HG02798 (cell line): ENCODE results near the gene KRT31.
"Not testable (repeated sequence)": the region's sequence is repeated elsewhere in the genome, so short reads cannot be mapped to it uniquely, and the experiment has no call there.

Experiments
- ATAC-seq: cut with Tn5 transposase; IDR thresholded peaks from one replicate; pipeline ENCODE4 v1.9.1; 2021; ENCODE audit warnings: mild to moderate bottlenecking; ENCODE audit not compliant: unreplicated experiment, poor library complexity

KRT31 gene

GRCh38 chr17:41418116-41418860 lies 20.9 kb upstream of the KRT31 start:
- ATAC-seq = no peak

GRCh38 chr17:41417576-41418015 lies 20.2 kb upstream of the KRT31 start:
- no peak for ATAC-seq

DNA sequence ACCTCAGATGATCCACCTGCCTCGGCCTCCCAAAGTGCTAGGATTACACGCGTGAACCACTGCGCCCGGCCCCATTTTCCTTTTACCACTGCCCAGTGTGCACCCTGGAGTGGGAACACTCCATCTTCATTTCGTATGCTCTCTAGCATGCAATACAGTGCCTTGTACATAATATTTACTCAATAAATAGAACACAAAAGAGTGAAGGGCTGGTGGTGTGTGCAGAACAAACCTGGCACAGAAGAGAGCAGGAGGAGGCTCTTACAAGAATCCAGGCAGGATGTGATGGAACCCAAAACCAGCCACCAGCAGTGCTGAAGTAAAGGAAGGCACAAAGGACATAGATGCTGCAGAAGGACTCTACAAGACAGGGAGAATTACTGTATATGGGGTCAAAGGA lies 19.7 kb upstream of the KRT31 start:
- ATAC-seq = no peak

DNA sequence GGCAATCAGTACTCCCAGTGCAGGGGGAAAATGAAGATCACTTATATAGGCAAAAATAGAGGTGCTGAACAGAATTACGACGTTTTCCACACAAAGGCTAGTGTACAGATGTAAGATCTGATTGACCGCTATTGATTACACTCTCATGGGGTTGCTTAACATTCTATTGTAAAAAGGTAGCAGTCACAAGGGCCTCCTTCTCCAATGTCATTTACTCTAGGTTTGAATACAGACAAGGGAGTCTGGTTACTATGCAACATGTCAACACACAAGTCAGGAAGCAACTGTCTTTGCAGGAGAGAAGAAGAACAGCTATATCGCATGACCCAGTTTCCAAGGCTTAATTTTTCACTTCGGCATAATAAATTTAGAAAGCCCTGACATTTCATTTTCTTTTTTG lies 19.1 kb upstream of the KRT31 start:
- ATAC-seq = no peak

- no peak for ATAC-seq
Measured at GRCh38 chr17:41415833-41416335, 18.5 kb upstream of the KRT31 start.

- ATAC-seq = no peak
Measured at GRCh38 chr17:41415411-41415810, 18.0 kb upstream of the KRT31 start.

DNA sequence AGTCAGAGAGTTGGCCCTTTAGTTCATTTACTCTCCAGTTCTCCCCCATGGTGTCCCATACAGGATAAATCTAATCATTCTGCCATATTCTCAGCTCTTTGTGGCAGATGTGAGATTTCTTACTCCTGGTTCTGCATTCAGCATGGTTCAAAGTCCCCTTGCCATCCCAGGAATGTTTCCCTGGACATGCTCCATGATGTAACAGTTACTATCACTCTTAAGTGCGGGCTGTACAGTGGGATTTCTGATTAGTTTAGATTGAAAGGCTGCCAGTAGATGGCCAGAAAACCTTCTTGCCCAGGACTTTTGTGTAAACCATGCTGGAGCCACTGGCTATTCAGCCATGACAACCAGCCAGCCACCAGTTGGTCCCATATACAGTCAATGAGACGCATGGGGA lies 16.6 kb upstream of the KRT31 start:
- ATAC-seq = no peak

GRCh38 chr17:41413353-41413957 lies 16.0 kb upstream of the KRT31 start:
- ATAC-seq = no peak

GRCh38 chr17:41411072-41411840 lies 13.8 kb upstream of the KRT31 start:
- no peak for ATAC-seq

- ATAC-seq = no peak
Measured at GRCh38 chr17:41407226-41407625, 9.8 kb upstream of the KRT31 start.

- ATAC-seq = no peak
Measured at GRCh38 chr17:41406205-41406604, 8.8 kb upstream of the KRT31 start.

- no peak for ATAC-seq
Measured at GRCh38 chr17:41404024-41404671, 6.7 kb upstream of the KRT31 start.

- no peak for ATAC-seq
Measured at GRCh38 chr17:41403404-41404023, 6.1 kb upstream of the KRT31 start.

- no peak for ATAC-seq
Measured at GRCh38 chr17:41402161-41402560, 4.8 kb upstream of the KRT31 start.

- no peak for ATAC-seq
Measured at GRCh38 chr17:41396340-41396739, 1.1 kb downstream of the KRT31 start.

DNA sequence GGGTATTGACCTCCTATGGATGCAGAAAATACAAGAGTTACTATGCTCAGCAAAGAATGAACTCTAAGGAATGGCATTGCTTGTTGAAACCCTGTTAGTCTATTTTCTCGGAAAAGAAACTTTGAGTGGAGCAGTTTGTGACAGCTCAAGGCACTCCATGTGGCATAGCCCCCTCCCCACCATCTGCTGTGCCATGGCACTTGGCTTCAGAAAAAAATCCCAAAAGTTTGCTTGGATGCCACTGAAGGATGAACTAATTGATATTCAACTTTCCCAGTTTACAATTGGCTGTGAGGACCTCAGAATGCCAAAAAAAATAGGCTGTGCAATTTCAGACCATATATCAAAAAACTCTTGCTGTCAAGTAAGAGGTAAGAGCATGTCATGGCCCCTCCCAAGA lies 1.8 kb downstream of the KRT31 start:
- no peak for ATAC-seq

- ATAC-seq = not testable (repeated sequence)
Measured at GRCh38 chr17:41395044-41395443, 2.4 kb downstream of the KRT31 start.

GRCh38 chr17:41394254-41394996 lies 3.0 kb downstream of the KRT31 start:
- ATAC-seq = no peak

DNA sequence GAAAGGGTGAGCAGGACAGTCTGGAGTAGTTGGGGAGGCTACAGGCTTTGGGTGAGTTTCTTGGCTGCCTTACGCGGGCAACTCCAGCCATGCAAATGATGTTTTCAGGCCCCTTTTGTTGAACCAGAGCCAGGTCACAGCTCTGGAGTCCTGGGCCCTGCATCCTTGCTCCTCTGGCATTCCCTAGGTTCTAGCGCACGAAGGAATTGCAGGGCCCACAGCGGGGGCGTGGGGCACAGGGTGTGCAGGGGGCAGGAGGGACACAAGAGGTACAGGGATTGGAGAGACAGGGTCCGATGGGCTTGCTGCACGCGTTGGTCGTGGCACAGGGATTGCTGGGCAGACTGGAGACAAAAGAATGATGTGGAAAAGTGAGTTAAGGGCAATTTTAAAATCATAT lies 3.6 kb downstream of the KRT31 start:
- ATAC-seq = no peak

DNA sequence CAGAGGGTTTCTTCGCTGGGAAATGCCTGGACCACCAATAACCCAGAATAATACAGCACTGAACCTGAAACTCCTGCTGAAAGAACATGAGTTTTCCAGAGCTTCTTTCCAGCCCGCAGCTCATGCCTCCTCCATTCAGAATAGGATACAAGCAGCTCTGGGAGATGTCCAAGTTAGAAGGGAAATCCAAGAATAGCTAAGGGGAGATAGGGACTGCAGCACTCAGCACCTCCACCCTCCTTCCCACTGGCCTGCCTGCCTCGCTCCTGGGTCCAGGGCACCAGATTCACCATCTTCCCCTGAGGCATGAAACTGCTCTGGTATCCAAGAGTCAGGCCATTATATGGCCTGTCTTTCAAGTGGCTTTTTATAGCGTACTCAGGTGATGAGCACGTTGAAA lies 4.1 kb downstream of the KRT31 start:
- no peak for ATAC-seq
